ENCODE measurements around the gene BMPER.

- TF ChIP-seq CTCF (IDR thresholded peaks at IDR 0.05) (no peak), POLR2A (IDR thresholded peaks at IDR 0.05) (no peak)
Observed at GRCh38 chr7:34138483-34138882, 233.1 kb downstream of the BMPER start.
